Activated CD8-positive, alpha-beta memory T cell treated with anti-CD3 and anti-CD28 coated beads for 36 hours (primary cell): ENCODE measurements around the gene NTRK3. TPM values are rescaled to one million over a fixed set of nuclear protein-coding genes. Genes with fewer than 3 reads are reported as not detected.

Source experiments
- CTCF ChIA-PET: fragments of 350-600 bp; sonication (Branson Sonifier 250); formaldehyde crosslinking; loops from one replicate; lab custom pipeline; 2021; ENCODE audit warnings: antibody characterized with exemption; lab: Charles Lee
- POLR2A ChIA-PET: fragments of 350-600 bp; sonication (Branson Sonifier 250); formaldehyde crosslinking; loops from one replicate; lab custom pipeline; 2021; ENCODE audit warnings: antibody characterized with exemption; lab: Charles Lee
- total RNA-seq, 2 experiments: library from RNA; stranded (reverse); gene quantifications; one replicate each; pipeline ENCODE4 v1.2.3, GENCODE V29; 2021

The NTRK3 gene
- total RNA-seq, 2 experiments from 2014 or later = not detected

DNA sequence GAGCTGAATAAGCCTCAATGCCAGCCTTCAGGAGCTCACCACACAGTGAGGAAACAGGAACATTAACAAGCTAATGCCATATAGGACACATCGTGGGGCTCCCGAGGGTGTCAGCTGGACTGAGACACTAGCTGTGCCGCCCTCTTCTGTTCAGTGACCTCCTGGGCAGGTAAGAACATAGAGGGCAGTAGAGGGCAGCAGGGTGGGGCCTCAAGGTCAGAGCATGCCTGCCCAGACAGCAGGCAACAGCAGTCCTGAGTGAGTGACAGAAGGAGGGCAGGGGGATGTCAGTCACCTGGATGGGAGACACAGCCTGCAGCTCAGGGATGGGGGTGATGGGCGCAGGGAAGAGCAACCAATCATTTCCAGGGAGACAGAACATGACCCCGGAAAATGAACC, 15.5 kb downstream of the NTRK3 start:
- ChIA-PET CTCF (interaction anchor here (1.2 kb wide), 1 partner anchor 33 kb away, joined by 3 read pairs; no protein-coding TSS in a partner anchor), POLR2A (interaction anchor here (0.5 kb wide), 1 partner anchor 27 kb away, joined by 4 read pairs; no protein-coding TSS in a partner anchor)

DNA sequence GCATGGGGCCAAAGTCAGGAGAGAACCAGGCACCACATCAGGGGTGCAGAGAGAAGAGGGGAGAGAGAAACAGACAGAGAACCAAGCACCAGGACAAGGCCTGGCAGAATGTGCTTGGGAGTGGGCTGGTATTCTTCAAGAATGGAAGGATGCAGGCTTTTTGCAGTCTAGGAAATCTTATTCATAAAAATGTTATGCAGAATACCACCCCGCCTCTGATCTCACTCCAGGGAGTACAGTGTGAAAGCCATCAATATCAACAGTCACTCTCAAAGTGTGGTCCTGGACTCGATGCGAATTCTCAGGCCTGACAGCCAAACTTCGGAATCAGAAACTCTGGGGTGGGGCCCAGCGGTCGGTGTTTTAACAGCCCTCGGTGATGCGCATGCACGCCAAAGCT, 16.9 kb downstream of the NTRK3 start:
- ChIA-PET POLR2A (no interaction called here), CTCF (no interaction called here)

DNA sequence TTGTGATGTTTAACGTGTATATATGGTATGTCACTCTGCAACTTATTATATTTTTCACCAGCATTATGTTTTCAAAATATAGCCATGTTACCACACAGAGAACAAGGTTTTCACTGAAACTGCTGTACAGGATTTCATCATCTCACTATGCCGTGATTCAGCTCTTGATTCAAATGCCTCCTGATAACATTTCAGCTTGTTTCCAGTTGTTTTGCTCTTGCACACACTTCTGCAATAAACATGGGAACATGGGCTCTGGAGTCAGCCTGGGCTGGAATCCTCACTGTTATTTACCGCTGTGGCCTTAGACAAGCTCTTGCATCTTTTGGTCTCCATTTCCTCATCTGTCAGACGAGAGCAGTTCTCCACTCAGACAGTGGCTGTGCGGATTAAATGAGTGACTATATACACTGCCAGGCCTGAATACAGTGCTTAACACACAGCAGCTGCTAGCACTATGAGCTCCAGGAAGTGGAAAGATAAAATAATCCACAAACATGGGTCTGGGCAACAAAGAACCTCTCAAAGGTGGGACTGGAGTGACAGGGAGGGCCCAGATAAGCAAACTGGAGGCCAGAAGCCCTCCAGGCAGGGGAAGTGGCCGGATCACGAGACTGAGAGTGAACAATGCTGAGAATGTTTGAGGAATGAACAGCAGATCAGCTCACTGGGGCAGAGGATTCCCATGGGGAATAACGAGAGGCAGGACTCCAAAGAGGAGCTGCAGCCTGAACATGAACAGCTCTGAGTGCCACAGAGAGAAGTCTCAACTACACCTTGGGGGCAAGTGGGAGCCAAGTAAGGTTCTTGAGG, 17.7 kb downstream of the NTRK3 start:
- ChIA-PET CTCF (interaction anchor here (0.6 to 1.0 kb wide), 2 partner anchors 9 to 30 kb away, joined by 3 to 4 read pairs; no protein-coding TSS in a partner anchor), POLR2A (no interaction called here)

DNA sequence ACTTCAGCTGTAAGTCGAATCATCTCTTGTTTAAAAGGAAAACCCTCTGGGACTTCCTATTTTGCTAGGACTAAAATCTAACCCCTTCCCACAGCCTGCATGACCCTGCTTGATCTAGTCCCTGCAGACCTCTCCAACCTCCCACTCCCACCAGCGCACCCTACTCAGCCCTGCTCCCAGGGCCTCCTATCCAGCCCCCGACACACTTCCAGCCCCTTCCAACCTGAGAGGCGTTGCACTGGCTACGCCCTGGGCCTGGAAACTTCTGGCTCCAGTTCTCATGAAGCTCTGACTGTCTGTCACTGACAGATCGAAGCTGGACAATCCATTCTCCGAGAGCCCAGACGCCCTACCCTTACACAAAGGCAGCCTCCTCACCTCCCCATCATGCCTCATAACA, 21.8 kb downstream of the NTRK3 start:
- ChIA-PET POLR2A (no interaction called here), CTCF (interaction anchor here (1.5 kb wide), 1 partner anchor 39 kb away, joined by 4 read pairs; no protein-coding TSS in a partner anchor)

DNA sequence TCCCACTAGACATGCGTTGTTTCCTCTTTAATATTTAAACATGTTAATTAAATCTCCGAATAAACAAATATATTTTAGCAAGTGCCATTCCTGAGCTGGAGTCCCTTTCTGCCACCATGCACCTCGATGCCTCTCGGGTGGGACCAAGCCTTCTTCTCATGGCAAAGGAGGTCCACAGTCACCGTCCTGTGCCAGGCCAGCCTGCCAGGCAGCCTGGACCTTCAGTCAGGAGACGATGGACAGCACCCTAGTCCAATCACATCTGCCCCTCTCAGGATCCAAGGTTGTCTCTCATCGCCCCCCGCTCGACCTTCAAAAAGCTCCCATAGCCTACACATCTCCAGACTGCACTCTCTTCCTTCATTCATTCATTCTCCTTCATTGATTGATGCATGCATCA, 22.6 kb downstream of the NTRK3 start:
- ChIA-PET POLR2A (no interaction called here), CTCF (interaction anchor here (1.5 kb wide), 1 partner anchor 40 kb away, joined by 4 read pairs; no protein-coding TSS in a partner anchor)

DNA sequence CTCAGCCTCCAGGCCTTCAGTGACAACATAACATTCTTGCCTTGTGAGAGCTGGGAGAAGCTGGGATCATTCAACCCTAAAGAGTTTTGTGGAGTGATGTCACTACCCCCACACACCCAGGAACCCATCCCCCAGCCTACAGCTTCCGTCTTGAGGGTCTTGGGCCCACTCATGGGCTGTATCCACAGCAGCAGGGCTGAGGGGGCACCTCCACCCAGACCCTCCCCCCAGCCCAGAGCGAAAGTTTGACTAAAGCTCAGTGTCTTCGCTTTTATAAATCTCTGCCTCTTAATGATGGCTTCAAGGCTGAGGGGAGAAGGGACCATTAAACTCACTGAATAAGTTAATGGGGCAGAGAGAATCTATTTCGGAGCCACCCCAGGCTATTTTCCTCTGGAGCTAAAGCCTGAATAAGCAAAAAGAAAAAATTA, 23.8 kb downstream of the NTRK3 start:
- ChIA-PET CTCF (no interaction called here), POLR2A (no interaction called here)

DNA sequence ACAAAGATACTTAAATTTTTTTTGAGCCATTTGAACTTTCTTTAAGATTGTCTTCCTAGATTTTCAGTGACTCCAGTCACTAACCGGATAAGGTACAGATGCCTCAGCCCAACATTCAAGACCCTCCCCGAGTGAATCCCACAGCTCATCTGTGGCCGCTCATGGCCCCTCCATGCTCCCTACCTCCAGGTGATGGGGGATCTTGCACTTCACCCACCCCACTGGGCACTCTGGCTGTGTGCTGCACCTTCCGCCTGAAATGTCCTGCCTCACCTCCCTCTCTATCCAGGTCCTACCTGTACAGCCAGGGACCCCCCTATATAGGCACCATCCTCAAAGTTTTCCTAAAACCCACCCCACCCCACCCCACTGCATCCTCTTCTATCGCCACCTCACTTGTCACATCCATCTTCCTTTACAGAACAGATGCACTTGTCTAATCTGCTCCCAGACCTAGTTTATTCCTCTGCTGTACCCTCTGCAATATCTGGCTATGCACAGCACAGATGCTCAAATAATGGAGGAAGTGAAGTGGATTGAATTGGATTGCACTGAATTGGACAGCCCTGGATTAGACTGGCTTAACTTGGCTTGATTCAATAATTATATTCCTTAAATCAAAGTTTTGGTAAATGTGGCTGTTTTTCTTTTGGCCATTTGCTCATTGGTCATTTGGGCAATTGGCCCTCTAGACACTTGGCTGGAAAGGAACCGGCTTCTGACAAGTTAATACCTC, 24.5 kb downstream of the NTRK3 start:
- POLR2A ChIA-PET = no interaction called here
- CTCF ChIA-PET = interaction anchor here (1.6 kb wide), 1 partner anchor 14 kb away, joined by 5 read pairs; no protein-coding TSS in a partner anchor

DNA sequence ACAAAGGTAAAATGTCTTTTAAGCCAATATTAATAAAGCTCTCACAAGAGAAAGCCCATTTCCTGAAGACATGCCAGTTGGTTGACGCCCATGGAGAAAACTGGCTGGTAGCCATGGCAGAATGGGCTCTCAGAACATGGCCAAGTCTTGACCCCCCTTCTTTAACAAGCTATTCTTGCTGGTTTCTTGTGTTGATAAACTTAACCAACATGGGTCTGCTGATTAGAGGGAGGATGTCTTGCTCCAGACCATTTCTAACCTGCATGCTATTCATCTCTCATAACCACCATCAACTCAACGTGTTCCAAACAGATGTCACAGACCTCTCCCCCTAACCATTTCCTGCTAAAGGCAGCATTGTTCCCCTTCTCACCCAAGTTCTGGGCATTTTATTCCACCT, 25.7 kb downstream of the NTRK3 start:
- ChIA-PET POLR2A (no interaction called here), CTCF (interaction anchor here (1.6 kb wide), 1 partner anchor 15 kb away, joined by 5 read pairs; no protein-coding TSS in a partner anchor)

DNA sequence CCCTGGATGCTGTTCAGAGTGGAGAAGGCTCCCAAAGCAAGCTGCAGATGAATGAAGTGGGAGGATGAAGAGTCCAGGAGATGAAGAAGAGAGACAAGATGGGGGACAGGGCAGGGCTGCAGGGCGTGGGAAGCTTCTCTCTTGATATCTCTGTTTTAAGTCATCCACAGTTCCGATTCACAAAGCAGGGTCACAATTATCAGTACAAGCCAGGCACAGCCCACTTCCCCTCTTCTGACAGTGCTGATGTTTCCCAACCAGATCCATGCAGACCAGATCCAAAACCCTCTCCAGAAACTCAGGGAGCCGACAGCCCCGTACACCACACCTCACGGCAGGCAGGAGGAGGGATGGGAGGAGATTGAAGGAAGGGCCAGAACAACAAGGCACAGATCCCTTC, 31.1 kb downstream of the NTRK3 start:
- POLR2A ChIA-PET = no interaction called here
- CTCF ChIA-PET = no interaction called here

DNA sequence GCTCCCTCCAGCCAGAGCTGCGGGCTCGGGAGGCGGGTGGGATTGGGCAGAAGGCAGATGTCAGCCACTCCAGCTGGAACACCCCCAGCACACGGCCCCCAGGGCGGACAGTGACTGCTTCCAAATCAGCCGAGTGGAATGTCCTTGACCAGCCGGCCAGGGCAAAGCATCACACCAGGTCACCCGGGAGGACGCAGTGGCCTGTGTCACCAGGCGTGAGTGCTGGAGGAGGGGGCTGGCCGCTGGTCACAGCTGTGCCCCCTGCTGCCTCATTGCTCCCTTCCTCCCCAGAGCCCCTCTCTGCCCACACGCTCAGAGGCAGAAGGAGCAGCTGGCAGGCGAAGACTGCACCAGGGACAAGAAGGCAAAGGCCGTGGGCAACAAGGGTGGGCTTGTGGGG, 33.5 kb downstream of the NTRK3 start:
- CTCF ChIA-PET = no interaction called here

DNA sequence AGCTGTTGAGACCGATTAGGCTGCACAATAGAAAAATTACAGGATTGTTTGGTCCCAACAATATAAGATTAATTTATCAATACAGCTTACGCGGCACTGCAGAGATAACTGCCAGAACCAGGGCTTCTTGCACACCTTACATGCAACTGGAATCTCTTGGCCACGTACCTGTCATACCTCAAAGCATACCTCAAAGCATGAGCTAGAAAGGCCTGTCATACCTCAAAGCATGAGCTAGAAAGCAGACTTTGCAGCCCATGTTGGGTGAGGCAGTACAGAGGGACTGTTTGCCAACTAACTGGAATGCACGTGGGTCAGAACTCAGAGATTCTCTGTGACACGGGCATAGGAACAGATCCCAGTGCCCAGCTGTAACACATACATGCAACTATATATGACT, 34.7 kb downstream of the NTRK3 start:
- ChIA-PET POLR2A (no interaction called here), CTCF (no interaction called here)

More for the DNA sequence above, 33.5 kb downstream of the NTRK3 start:
- POLR2A ChIA-PET = no interaction called here

DNA sequence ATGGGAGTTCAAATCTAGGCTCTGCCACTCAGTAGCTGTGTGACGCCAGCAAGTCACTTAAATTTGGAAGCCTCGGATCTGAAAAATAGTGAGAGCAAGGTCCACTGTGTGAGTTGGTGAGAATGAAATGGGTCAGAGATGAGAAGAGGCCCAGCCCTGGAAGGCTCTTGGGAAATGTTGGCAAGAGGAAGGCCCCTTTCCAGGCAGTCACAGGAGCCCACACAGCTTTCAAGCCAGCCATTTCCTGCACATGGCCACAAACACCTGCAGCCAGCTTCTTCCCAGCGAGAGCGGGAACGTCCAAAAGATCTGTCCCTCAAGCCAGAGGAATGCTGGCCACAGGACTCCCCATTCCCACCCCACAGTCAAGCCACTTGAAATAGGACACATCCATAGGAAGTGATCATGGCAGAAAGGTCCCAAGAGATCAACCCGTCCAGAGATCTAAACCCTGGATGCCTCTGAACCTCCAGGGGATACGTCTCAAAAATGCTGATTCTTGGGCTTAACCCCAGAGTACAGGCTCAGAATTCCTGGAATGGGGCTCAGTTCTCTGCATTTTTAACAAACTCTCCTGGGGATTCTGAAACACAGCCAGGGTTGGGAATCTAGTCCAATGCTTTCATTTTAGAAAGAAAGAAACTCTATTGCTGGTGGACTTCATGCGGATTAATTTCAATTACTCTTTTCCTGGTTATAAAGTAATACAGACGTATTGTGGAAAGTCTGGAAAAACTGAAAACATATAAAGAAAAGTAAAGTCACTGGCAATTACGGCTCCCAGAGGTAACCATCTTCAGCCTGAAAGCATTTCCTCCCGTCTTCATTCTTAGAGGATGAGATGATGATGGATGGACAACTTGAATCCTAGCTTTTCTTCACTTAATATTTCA, 35.9 kb downstream of the NTRK3 start:
- POLR2A ChIA-PET = no interaction called here
- CTCF ChIA-PET = no interaction called here

DNA sequence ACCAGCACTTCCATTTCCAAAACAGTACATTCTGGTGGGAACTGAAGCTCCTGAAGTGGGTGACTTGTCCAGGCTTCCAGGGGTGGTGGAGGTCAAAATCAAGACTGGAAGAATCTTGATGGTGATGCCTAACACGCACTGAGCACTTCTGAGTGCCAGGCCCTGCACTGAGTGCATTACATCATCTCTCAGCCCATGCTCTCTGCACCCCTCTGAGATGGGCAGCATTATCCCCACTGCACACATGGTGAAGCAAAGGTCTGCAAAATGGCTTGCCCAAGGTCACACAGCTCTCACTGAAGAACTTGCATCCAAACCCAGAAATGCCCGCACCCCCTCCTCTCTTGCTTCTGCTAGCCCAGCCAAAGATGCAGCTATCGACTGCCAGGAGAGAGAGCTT, 36.9 kb downstream of the NTRK3 start:
- ChIA-PET POLR2A (no interaction called here), CTCF (no interaction called here)

DNA sequence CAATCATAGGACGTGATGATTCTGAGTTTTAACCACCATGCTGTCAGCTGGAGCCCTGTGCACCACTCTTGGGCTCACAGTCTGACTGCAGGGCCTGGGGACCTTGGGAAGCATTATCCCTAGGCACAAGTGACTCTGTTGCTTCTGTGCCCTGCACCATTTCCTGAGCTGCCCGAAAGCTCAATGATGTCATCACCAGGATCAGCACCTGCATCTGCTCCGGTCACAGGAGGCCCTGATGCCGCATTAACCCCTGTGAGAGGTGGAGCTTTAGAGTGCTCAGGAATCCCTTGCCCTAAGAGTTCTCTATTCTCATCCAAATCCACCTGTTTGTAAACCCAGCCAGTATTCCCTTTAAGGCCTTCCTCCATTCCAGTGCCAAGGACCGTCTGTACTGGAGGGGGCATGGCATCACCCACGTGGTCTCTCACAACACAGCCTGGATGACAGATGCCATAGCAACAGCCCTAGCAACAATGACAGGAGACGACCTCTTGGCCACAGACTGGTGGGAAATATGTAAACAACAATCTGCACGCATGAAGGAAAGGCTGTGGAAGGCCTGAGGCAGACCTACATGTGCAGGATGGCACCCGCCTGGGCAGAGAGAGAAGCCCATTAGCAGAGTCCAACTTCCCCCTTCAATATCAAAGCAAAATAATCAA, 37.9 kb downstream of the NTRK3 start:
- POLR2A ChIA-PET = no interaction called here
- CTCF ChIA-PET = no interaction called here

DNA sequence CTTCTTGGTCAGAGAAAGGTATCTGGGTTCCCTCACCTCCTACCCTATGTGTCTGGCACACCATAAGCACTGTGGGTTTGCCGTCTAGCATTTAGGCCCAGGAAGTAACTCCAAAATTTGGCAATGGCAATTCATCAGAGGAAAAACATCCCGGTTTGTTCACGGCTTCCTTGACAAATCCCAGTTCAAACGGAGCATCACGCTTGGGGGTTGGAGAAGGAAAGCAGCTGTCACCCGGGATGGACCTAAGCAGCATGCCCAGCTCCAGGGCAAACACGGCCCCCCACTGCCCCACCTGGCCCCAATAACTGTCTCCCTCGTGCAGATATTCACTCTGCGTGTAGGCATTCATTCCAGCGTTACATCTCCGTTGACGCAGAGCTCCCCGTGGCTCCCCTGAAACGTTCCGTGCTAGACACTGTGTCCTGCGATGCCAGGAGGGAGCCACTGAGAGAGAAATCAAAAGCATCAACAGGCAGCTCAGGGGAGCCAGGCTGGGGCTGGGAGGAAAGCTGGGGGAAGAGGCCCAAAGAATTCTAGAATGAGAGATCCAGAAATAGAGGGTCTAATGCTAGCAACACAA, 41.4 kb downstream of the NTRK3 start:
- CTCF ChIA-PET = no interaction called here
- POLR2A ChIA-PET = no interaction called here

DNA sequence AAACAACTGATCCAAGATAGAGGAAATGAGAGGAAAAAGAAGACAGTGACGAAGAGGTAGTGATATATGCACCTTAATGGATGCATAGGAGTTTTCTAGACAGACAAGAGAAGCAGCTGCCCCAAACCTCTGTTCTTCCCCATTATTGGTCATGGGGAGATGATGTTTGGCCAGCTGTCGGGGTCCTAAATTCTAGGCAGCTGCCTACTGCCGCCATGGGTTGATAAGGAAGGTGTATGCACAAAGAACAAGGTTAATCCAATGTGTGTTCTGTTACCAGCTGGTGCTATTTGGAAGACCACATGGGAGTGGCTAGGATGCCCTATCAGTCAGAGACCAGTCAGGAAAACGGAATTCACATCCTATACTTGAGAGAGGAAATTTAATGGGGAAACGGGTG, 47.4 kb downstream of the NTRK3 start:
- POLR2A ChIA-PET = no interaction called here
- CTCF ChIA-PET = interaction anchor here (0.8 kb wide), 1 partner anchor 36 kb away, joined by 3 read pairs; no protein-coding TSS in a partner anchor

DNA sequence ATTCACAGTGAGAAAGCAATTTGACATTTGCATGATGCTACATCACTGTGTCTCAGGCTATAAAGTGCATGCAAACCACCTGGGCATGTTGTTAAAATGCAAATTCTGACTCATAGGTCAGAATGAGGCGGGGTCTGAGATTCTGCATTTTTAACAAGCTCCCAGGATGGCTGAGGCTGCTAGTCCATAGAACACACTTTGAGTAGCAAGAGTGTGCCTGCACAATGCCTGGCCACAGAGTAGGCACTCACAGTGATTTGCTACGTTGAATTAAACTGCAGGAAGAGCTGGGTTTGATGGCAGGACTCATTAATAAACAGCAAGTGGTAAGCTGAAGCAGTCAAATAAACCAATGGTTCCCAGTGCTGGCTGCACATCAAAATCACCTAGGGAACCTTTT, 48.1 kb downstream of the NTRK3 start:
- CTCF ChIA-PET = no interaction called here
- POLR2A ChIA-PET = no interaction called here

DNA sequence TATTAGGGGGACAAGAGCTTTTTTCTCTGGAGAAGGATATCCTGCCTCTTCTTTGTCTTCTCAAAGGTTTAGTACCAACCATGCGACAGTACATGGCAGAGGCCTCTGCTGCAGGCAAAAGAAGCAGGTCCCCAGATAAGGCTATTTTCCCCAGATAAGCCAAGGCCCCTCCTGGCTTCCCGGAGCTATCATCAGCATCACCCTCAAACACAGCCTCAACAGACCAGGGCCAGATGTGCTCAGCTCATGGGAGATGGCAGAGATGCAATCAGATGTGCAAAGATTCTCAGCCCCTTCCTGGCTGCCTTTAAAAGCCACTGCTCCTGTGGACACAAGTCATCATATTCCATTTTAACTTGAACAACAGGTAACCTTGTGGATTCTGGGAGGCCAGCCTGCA, 49.0 kb downstream of the NTRK3 start:
- CTCF ChIA-PET = no interaction called here
- POLR2A ChIA-PET = no interaction called here
